Heart left ventricle (tissue), 16 donors: ENCODE measurements around the gene PCDHA1. TPM values are rescaled to one million over a fixed set of nuclear protein-coding genes. Genes with fewer than 3 reads are reported as not detected.
"Not testable (repeated sequence)": the region's sequence is repeated elsewhere in the genome, so short reads cannot be mapped to it uniquely, and the experiment has no call there.

Source experiments
- ATAC-seq, 4 donors: fragments of 200-7000 bp; cut with Tn5 transposase; one replicate each; pipeline ENCODE4 v1.9.1; 2020 to 2022; ENCODE audit warnings: moderate library complexity in 4 of 4, mild to moderate bottlenecking in 3 of 4, moderate number of reproducible peaks in 1 of 4
- DNase-seq, 5 donors: peaks; one replicate each; pipeline ENCODE4 v3.0.0-alpha.2; 2020
- H3K27ac ChIP-seq, 12 donors: fragments of 200-600 bp; sonication (generic) in 4 of 12; one replicate each; pipeline versions ENCODE4 v1.5.0 to v1.8.0; 2016 to 2022; ENCODE audit warnings: mild to moderate bottlenecking in 2 of 12
- H3K27me3 ChIP-seq, 9 donors: fragments of 200-600 bp; sonication (generic) in 2 of 9; one replicate each; pipeline versions ENCODE4 v1.5.1 to v1.8.0; 2016 to 2022; ENCODE audit warnings: mild to moderate bottlenecking in 3 of 9
- H3K36me3 ChIP-seq, 9 donors: fragments of 200-600 bp; sonication (generic) in 2 of 9; one replicate each; pipeline versions ENCODE4 v1.5.0 to v1.8.0; 2018 to 2022; ENCODE audit warnings: mild to moderate bottlenecking in 2 of 9
- H3K4me1 ChIP-seq, 12 donors: fragments of 200-600 bp; sonication (generic) in 4 of 12; one replicate each; pipeline versions ENCODE4 v1.5.0 to v1.8.0; 2016 to 2022; ENCODE audit warnings: mild to moderate bottlenecking in 3 of 12
- H3K4me3 ChIP-seq, 12 donors: fragments of 200-600 bp; sonication (generic) in 4 of 12; one replicate each; pipeline versions ENCODE4 v1.5.0 to v1.8.0; 2017 to 2022; ENCODE audit warnings: mild to moderate bottlenecking in 9 of 12, moderate library complexity in 4 of 12
- H3K9me3 ChIP-seq, 12 donors: fragments of 200-600 bp; sonication (generic) in 4 of 12; one replicate each; pipeline versions ENCODE4 v1.5.0 to v1.8.0; 2016 to 2022; ENCODE audit warnings: mild to moderate bottlenecking in 1 of 12
- CTCF ChIP-seq, 12 donors: fragments of 200-600 bp; sonication (generic) in 4 of 12; IDR thresholded peaks; one replicate each; pipeline versions ENCODE4 v1.5.0 to v1.8.0; 2018 to 2022; ENCODE audit warnings: antibody characterized with exemption in 12 of 12, mild to moderate bottlenecking in 5 of 12
- POLR2A ChIP-seq, 2 donors: fragments of 450-650 bp; IDR thresholded peaks; one replicate each; pipeline ENCODE4 v1.6.1; 2017; ENCODE audit warnings: antibody characterized with exemption in 2 of 2, mild to moderate bottlenecking in 2 of 2, moderate library complexity in 2 of 2
- WGBS, 4 donors: extraction: QIAGEN DNeasy Blood & Tissue Kit in 2 of 4; methylation state at CpG; one replicate each; pipeline versions ENCODE4 v1.1.5 to v1.1.7; 2013 to 2018; 5-methylcytosine and 5-hydroxymethylcytosine counted together
- intact Hi-C, 10 donors: fragments of 100-400 bp; cut with DNase I; formaldehyde crosslinking; loops; one replicate each; pipeline versions ENCODE4 v1.11.1 to v1.14.2; 2022
- polyA plus RNA-seq, 2 donors: library from polyadenylated mRNA; stranded (reverse); fragments of 200-250 nt; gene quantifications; one replicate each; pipeline ENCODE4 v1.2.3, GENCODE V29; 2013
- total RNA-seq, 9 donors: library from RNA; depleted of rRNA in 2 of 9; stranded (reverse); fragments of >200 nt in 2 of 9; fragmentation: NEBNext Ultra II Directional in 3 of 9; extraction: Animal tissue kit (Norgen Biotek cat#: 25700) in 3 of 9; gene quantifications; one replicate each; pipeline versions ENCODE4 v1.1.0 to v1.2.4, GENCODE V29; 2016 to 2023
- donor health status: ischemic (EF 13 %, LVEDD 7.1; RV severe dilation, severe dysfunction).
- donor health status: healthy with polysubstance abuse.
- donor health status: DM: no; HTN: yes; CAD: no.
- donor health status: DM: no; HTN: no; CAD: no.
- donor health status: ischemic (EF 25% LVEDD 6.9; RV normal size, moderate dysfunction).
- donor health status: ischemic (EF 25% LVEDD 5.7; RV mildly dilated, moderate dysfunction).
- donor health status: healthy.
- donor health status: DM: yes; HTN: yes; CAD: no.
- donor health status: ischemic (EF 35%, LVEDD 5.7; RV mildly dilated, moderate dysfunction).
- donor health status: nonischemic (EF 11% LVEDD 7.7; RV severe dilation, severe dysfunction).
- donor health status: DM: yes; HTN: yes; CAD: no.
- donor health status: PGD.
- donor health status: ischemic (EF 29% LVEDD 5.4; RV normal size, mild dysfunction).
- donor health status: nonischemic (EF 23%, LVEDD 6.1; RV moderate dilation, normal function).

The PCDHA1 gene
- total and polyA plus RNA-seq, 11 donors = 0.08 TPM; not detected in 10

- TF ChIP-seq POLR2A (IDR thresholded peaks at IDR 0.05) (no peak), CTCF (IDR thresholded peaks at IDR 0.05) (peak in 2 of 12 donors; percentile 27 to 30)
- peak within 1 kb of the TSS in 4 of 12 donors; percentile 7 to 49 (median 24) for H3K4me3 ChIP-seq
- WGBS, 4 donors = 14 to 20% (median 15%) methylated on average over 24 to 27 of the region's 27 CpGs
- DNase-seq = no peak
- no peak for ATAC-seq
- peaks cover 0 to 40% (median 16%) of the 10 kb centered on the region in 12 donors for H3K9me3 ChIP-seq
- no peak within 1 kb of the TSS for H3K27ac ChIP-seq
- H3K27me3 ChIP-seq = peaks cover 0 to 92% (median 18%) of the 10 kb centered on the region in 9 donors
- no peaks in the 10 kb centered on the region for H3K4me1 ChIP-seq
- intact Hi-C loops = no loop called here
- no peaks in the 10 kb centered on the region for H3K36me3 ChIP-seq
These were observed 41.9 kb downstream of the PCDHA1 start, which contains the start of gene PCDHA6 for GRCh38 chr5:140827704-140828361. TSS of gene PCDHA6 (plus strand) at chr5:140827960. CDS start at chr5:140828092, 132 bp downstream.

GRCh38 chr5:140828362-140828737 lies 42.4 kb downstream of the PCDHA1 start:
- Histone ChIP-seq H3K4me1 (no peaks in the 10 kb centered on the region), H3K27ac (no peak overlapping the region), H3K27me3 (peaks cover 0 to 92% (median 21%) of the 10 kb centered on the region in 9 donors), H3K9me3 (peaks cover 0 to 34% (median 14%) of the 10 kb centered on the region in 12 donors), H3K4me3 (peak overlapping the region in 3 of 12 donors; percentile 21 to 49 (median 28)), H3K36me3 (no peaks in the 10 kb centered on the region)
- ATAC-seq = no peak
- no peak for DNase-seq
- WGBS, 4 donors = 17 to 32% (median 17%) methylated on average over 17 to 18 of the region's 18 CpGs
- intact Hi-C loops = no loop called here
- no peak for TF ChIP-seq POLR2A (IDR thresholded peaks at IDR 0.05)
- TF ChIP-seq CTCF (IDR thresholded peaks at IDR 0.05) = no peak

- peaks cover 0 to 43% (median 14%) of the 10 kb centered on the region in 12 donors for H3K9me3 ChIP-seq
- intact Hi-C loops = loop anchor here in 2 of 10 donors (10.0 kb wide), 2 partner anchors 215 to 225 kb away; partner anchors contain the start of gene PCDHB1 (in 1 of the 2)
- ATAC-seq, H3K27ac ChIP-seq, H3K36me3 ChIP-seq, H3K4me1 ChIP-seq, DNase-seq, H3K4me3 ChIP-seq: not testable (repeated sequence)
- WGBS, 4 donors = 33 to 49% (median 41%) methylated on average over 62 to 106 of the region's 106 CpGs
- H3K27me3 ChIP-seq = peaks cover 0 to 90% (median 30%) of the 10 kb centered on the region in 9 donors
These were observed 43.9 kb downstream of the PCDHA1 start for GRCh38 chr5:140829511-140830501.

GRCh38 chr5:140833993-140834392 lies 48.1 kb downstream of the PCDHA1 start, which contains the start of gene PCDHA7:
TSS of gene PCDHA7 (plus strand) at chr5:140834269. CDS start at chr5:140834384, 115 bp downstream.
- H3K4me1 ChIP-seq = no peaks in the 10 kb centered on the region
- H3K27ac ChIP-seq = no peak within 1 kb of the TSS
- no peak for DNase-seq
- no peaks in the 10 kb centered on the region for H3K36me3 ChIP-seq
- TF ChIP-seq CTCF (IDR thresholded peaks at IDR 0.05) = peak in 5 of 12 donors; percentile 9 to 33 (median 23)
- TF ChIP-seq POLR2A (IDR thresholded peaks at IDR 0.05) = no peak
- intact Hi-C loops = loop anchor here in 2 of 10 donors (10.0 kb wide), 2 partner anchors 211 to 221 kb away; partner anchors contain the start of gene PCDHB1 (in 1 of the 2)
- 6 to 15% (median 8%) methylated on average over 8 of the region's 8 CpGs for WGBS, 4 donors
- ATAC-seq = no peak
- peak within 1 kb of the TSS in 5 of 12 donors; percentile 18 to 41 (median 34) for H3K4me3 ChIP-seq
- H3K27me3 ChIP-seq = peaks cover 9 to 90% (median 24%) of the 10 kb centered on the region in 9 donors
- peaks cover 0 to 41% (median 13%) of the 10 kb centered on the region in 12 donors for H3K9me3 ChIP-seq

DNA sequence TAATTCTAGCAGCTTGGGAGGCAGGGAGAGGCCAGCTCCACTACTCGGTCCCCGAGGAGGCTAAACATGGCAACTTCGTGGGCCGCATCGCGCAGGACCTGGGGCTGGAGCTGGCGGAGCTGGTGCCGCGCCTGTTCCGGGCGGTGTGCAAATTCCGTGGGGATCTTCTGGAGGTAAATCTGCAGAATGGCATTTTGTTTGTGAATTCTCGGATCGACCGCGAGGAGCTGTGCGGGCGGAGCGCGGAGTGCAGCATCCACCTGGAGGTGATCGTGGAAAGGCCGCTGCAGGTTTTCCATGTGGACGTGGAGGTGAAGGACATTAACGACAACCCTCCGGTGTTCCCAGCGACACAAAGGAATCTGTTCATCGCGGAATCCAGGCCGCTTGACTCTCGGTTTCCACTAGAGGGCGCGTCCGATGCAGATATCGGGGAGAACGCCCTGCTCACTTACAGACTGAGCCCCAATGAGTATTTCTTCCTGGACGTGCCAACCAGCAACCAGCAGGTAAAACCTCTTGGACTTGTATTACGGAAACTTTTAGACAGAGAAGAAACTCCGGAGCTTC lies 48.6 kb downstream of the PCDHA1 start:
- H3K4me3 ChIP-seq = peak overlapping the region in 5 of 12 donors; percentile 18 to 41 (median 34)
- peaks cover 0 to 36% (median 11%) of the 10 kb centered on the region in 12 donors for H3K9me3 ChIP-seq

More for the DNA sequence above, 48.6 kb downstream of the PCDHA1 start:
- whole genome bisulfite sequencing, 4 donors = 14 to 35% (median 21%) methylated on average over 21 to 27 of the region's 38 CpGs
- not testable (repeated sequence) for H3K4me1 ChIP-seq, H3K27ac ChIP-seq, H3K36me3 ChIP-seq, ATAC-seq, DNase-seq
- peaks cover 9 to 90% (median 27%) of the 10 kb centered on the region in 9 donors for H3K27me3 ChIP-seq
- intact Hi-C loops = loop anchor here in 2 of 10 donors (10.0 kb wide), 2 partner anchors 210 to 220 kb away; partner anchors contain the start of gene PCDHB1 (in 1 of the 2)
